ENCODE data around the gene LACTBL1.

Gene LACTBL1

GRCh38 chr1:22913421-22914141, 59.1 kb downstream of the LACTBL1 start:
- no peak for DNase-seq (ENCODE audit: low spot score)

DNA sequence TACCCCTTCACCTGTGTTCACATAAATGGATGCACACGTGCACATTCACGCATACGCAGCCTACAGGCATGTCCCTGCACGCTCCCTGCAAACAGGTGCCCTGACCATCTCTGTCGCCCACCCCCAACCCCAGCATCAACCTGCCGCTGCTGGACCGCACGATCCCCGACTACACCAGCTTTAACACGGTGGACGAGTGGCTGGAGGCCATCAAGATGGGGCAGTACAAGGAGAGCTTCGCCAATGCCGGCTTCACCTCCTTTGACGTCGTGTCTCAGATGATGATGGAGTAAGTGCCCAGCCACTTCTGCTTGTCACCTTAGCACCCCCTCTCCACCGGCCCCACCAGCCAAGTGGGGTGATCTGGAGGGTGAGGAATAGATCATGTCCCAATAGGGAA, 60.4 kb downstream of the LACTBL1 start:
- no peak for DNase-seq (ENCODE audit: low spot score)

GRCh38 chr1:22910986-22911651, 61.5 kb downstream of the LACTBL1 start:
- DNase-seq (ENCODE audit: low spot score) = no peak

DNA sequence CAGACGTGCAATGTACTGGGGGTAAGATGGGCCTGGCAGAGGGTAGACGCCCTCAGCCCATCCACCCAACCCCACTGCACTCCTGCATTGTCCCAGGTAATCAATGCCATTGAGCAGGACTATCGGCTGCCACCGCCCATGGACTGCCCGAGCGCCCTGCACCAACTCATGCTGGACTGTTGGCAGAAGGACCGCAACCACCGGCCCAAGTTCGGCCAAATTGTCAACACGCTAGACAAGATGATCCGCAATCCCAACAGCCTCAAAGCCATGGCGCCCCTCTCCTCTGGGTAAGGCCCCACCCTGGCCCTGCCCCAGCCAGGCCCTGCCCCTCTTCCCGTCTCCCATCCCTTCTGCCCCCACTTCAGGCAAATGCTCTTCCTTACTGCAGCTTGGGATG, 62.4 kb downstream of the LACTBL1 start:
- no peak for DNase-seq (ENCODE audit: low spot score)

DNA sequence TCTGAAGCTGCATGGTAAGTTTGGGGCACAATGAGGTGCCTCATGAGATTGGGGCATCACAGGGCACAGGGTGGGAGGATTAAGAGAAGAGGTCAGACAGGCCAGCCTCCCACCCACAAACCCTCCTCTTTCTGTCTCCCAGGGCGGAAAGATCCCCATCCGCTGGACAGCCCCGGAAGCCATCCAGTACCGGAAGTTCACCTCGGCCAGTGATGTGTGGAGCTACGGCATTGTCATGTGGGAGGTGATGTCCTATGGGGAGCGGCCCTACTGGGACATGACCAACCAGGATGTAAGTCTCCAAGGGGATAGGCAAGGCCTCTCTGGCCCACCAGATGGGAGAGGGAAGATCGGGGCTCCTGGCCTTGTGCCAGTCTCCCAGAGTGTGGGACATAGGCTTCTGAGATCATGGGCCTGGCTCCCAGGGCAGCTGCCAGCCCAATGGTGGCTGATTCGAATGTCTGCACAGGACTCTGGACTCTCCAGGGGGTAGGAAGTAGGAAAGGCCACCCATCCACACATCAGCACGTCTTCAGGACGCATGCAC, 63.7 kb downstream of the LACTBL1 start:
- no peak for DNase-seq (ENCODE audit: low spot score)

GRCh38 chr1:22907528-22907927, 65.1 kb downstream of the LACTBL1 start:
- DNase-seq (ENCODE audit: low spot score) = no peak

- DNase-seq (ENCODE audit: low spot score) = no peak
Observed at GRCh38 chr1:22906968-22907367, 65.7 kb downstream of the LACTBL1 start.

GRCh38 chr1:22903113-22903512, 69.6 kb downstream of the LACTBL1 start:
- DNase-seq (ENCODE audit: low spot score) = no peak

All from HuH-7.5 (cell line).